ENCODE measurements around the gene PSMF1. TPM values are rescaled to one million over a fixed set of nuclear protein-coding genes. Genes with fewer than 3 reads are reported as not detected.

PSMF1 gene
- total and polyA plus RNA-seq, 2 of the 13 experiments (the other 11 are each of a cell fraction or from before 2014, with no cell fraction given): 82.5 to 86.0 TPM

DNA sequence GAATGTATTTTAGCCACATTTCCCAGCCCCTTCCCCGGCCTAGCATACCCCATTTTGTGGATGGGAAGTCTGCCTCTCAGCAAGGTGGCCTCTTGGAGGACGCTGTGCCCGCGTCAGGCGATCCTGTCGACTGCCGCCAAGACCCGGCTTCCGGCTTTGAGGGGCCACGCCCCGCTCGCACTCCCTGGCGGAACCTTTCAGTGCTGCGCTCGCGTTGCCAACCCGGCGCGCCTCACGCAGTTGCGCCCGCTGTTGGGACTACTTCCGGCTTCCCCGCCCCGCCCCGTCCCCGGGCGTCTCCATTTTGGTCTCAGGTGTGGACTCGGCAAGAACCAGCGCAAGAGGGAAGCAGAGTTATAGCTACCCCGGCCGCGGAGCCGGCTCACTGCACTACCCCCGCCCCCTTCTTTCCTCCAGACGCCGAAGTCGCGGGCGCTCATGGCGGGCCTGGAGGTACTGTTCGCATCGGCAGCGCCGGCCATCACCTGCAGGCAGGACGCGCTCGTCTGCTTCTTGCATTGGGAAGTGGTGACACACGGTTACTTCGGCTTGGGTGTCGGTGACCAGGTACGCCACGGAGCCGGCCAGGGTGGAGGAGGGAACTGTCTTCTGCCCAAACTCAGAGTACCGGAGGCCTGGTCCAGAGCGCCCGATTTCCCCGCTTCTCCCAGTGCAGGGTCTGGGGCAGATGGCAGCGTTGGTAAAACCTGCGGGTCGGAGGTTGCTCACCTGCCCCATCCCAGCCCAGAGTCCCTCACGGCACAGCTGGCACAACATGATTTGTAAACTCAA lies at the start of gene PSMF1 (continued):
- TF ChIP-seq MLXIP (CRISPR knock-in tag; IDR thresholded peaks at IDR 0.05; ENCODE audit: borderline replicate concordance): peak; percentile 85; the same call in 1 of the 2 replicates
- TF ChIP-seq DR1 (CRISPR knock-in tag; IDR thresholded peaks at IDR 0.05): peak; percentile 94
- no peak for TF ChIP-seq SRSF4 (IDR thresholded peaks at IDR 0.05; ENCODE audit: low read depth, low read length, poor library complexity, severe bottlenecking)
- TF ChIP-seq ZNF547 (CRISPR knock-in tag; IDR thresholded peaks at IDR 0.05): peak; percentile 97
- TF ChIP-seq SETDB1 (CRISPR knock-in tag; IDR thresholded peaks at IDR 0.05; ENCODE audit: borderline replicate concordance): no peak
- peak; percentile 97 for TF ChIP-seq ISL2 (CRISPR knock-in tag; IDR thresholded peaks at IDR 0.05)
- no peak for TF ChIP-seq FOXO4 (CRISPR knock-in tag; conservative IDR thresholded peaks at IDR 0.05)
- 0 out of 2 replicates have a peak, but pooled peaks have one; percentile 18 for TF ChIP-seq ZNF7 (CRISPR knock-in tag; IDR thresholded peaks at IDR 0.05)
- peak; percentile 81 for TF ChIP-seq SRF (IDR thresholded peaks at IDR 0.05; ENCODE audit: low read depth, low read length)
- TF ChIP-seq ZNF792 (CRISPR knock-in tag; IDR thresholded peaks at IDR 0.05): peak; percentile 99
- TF ChIP-seq IKZF1 (IDR thresholded peaks at IDR 0.05): no peak
- TF ChIP-seq ZNF512 (CRISPR knock-in tag; IDR thresholded peaks at IDR 0.05): no peak; the same call in 1 of the 2 replicates
- TF ChIP-seq HDAC6 (IDR thresholded peaks at IDR 0.05; ENCODE audit: low read depth, low read length): no peak
- TF ChIP-seq, protein P1, sequence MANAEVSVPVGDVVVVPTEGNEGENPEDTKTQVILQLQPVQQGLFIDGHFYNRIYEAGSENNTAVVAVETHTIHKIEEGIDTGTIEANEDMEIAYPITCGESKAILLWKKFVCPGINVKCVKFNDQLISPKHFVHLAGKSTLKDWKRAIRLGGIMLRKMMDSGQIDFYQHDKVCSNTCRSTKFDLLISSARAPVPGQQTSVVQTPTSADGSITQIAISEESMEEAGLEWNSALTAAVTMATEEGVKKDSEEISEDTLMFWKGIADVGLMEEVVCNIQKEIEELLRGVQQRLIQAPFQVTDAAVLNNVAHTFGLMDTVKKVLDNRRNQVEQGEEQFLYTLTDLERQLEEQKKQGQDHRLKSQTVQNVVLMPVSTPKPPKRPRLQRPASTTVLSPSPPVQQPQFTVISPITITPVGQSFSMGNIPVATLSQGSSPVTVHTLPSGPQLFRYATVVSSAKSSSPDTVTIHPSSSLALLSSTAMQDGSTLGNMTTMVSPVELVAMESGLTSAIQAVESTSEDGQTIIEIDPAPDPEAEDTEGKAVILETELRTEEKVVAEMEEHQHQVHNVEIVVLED (CRISPR knock-in tag; IDR thresholded peaks at IDR 0.05; ENCODE audit: borderline replicate concordance): peak; percentile 93
- peak; percentile 71 for TF ChIP-seq SRSF1 (optimal IDR thresholded peaks at IDR 0.05; ENCODE audit: low read depth, low read length)
- TF ChIP-seq BRCA1 (CRISPR knock-in tag; IDR thresholded peaks at IDR 0.05): peak; percentile 96
- TF ChIP-seq ZNF749 (CRISPR knock-in tag; IDR thresholded peaks at IDR 0.05; ENCODE audit: borderline replicate concordance): no peak; the same call in 1 of the 2 replicates
- peak; percentile 80; the same call in 1 of the 2 replicates for TF ChIP-seq CREM (IDR thresholded peaks at IDR 0.05)
- TF ChIP-seq CREM (CRISPR knock-in tag; IDR thresholded peaks at IDR 0.05): peak; percentile 55; the same call in 1 of the 2 replicates
- peak; percentile 63 for TF ChIP-seq NFYC (CRISPR knock-in tag; IDR thresholded peaks at IDR 0.05)
- TF ChIP-seq ELF3 (CRISPR knock-in tag; IDR thresholded peaks at IDR 0.05): peak; percentile 99
- peak; percentile 91 for TF ChIP-seq HNRNPLL (IDR thresholded peaks at IDR 0.05; ENCODE audit: low read depth, low read length, poor library complexity, severe bottlenecking)
- TF ChIP-seq ZFP41 (CRISPR knock-in tag; IDR thresholded peaks at IDR 0.05; ENCODE audit: borderline replicate concordance): no peak
